HG02938 (cell line): ENCODE measurements around the gene OBP2B.
"Not testable (repeated sequence)": the region's sequence is repeated elsewhere in the genome, so short reads cannot be mapped to it uniquely, and the experiment has no call there.

Experiments
- ATAC-seq: cut with Tn5 transposase; IDR thresholded peaks from one replicate; pipeline ENCODE4 v1.9.1; 2021; ENCODE audit warnings: mild to moderate bottlenecking, moderate library complexity; ENCODE audit not compliant: unreplicated experiment

OBP2B gene

DNA sequence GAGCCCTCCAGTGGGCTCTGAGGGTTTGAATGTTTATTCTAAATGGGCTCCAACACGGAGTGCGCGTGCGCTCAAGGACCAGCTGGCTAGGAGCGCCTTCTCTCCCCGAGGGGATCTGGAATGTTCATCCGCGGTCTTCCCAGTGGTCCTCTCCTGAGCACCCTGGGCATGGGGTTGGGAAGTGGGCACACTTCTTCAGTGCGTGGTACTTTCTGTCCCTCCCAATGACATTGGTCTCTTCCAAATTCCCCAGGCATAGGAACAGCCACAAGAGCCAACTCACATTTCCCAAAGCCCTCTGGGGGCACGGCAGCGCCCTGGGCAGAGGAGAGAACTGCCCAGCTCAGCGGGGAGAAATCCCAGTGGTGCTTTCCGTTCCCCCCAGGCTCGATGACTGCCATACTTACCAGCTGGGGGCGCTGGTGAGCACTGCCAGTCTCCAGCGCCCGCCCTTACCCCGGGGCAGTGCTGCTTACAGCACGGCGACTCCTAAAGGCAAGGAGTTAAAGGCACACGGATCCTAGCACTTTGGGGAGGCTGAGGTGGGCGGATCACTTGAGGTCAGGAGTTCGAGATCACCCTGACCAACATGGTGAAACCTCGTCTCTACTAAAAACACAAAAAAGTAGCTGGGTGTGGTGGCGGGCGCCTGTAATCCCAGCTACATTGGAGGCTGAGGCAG lies 29.9 kb upstream of the OBP2B start:
- no peak for ATAC-seq

DNA sequence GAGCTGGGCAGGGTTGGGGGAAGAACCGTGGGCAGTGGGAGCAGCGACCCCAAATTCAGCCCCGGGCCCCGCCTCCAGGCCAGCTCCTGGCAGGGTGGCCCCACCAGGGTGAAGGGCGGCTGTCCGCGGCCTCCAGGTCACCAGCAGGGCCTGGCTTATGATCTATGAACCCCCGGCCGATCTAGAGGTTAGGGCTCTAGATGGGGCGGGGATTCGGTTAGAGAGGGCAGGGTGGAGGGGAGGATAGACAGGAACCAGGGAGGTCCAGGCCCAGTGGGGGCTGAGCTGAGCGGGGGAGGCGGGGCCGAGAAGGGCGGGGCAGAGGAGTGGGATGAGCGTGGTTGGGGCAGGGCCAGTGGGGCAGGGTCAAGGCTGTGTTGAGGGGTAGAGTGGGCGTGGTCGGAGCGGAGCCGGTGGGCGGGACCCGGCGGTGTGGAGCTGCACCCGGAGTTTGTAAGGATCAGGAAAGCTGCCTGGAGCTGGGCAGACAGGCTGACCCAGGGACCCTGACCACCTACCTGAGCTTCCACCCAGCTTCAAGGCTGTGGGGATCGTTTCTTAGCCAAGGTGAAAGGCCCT lies 29.3 kb upstream of the OBP2B start:
- ATAC-seq = no peak

DNA sequence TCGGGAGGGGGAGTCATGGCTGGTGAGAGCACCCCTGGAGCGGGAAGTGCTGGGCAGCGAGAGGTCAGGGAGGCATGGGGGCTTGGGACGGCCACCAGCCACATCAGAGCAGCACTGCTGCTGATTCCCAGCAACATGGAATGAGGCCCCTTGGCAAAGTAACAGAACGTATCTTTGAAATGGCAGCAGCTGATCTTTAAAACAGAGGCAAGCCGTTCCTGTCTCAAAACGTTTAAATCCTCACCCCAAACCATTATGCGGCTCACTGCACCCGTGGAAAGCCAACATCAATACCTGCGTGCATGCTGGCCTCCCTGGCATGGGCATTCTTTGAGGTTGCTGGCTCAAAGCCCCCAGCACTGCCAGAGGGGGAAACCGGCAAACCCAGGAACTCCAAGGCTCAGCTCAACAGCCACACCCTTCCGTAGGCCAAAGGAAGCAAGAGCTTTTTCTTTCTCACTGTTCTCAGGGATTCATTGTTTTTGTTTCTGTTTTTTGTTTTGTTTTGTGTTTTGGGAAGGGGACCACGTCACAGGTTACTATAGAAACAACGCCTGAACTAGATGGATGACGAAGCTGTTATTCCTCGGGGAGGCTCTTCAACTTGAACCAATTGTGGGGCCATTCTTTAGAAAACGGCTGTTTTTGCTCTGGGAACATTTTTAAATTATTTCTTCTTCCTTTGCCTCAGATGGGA lies 28.1 kb upstream of the OBP2B start:
- ATAC-seq = no peak

DNA sequence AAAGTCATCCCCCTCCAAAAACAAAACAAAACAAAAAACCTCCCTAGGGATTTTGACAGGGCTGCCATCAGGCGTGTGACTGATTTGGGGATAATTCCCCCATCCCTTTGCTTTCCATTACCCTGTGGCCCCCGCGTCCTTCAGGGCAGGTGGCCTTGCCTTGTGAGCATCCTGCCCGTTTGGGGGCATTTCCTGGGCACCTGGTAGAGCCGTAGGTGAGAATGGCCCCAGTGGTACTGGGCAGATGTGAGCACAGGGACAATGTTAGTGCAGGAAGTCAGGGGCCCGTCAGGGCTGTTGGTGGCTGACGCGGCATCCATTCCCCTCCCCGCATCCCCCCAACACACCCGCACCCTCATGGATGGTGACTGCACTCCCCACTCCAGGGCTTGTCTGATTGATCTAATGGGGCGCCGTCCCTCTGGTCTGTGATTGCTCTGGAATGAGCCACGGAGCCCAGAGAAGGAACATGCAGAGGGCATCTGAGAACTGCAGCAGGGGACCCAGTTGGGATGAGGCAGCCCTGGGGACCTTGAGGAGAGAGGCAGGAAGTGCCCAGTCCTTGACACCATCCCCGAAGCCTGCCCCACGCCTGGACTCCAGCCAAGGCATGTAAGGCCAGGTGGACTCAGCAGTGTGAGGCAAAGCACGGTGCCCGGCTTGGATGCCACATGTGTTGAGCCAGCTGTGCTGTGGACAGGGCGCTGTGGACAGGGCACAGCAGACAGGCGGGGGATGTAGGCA lies 27.4 kb upstream of the OBP2B start:
- ATAC-seq = not testable (repeated sequence)

DNA sequence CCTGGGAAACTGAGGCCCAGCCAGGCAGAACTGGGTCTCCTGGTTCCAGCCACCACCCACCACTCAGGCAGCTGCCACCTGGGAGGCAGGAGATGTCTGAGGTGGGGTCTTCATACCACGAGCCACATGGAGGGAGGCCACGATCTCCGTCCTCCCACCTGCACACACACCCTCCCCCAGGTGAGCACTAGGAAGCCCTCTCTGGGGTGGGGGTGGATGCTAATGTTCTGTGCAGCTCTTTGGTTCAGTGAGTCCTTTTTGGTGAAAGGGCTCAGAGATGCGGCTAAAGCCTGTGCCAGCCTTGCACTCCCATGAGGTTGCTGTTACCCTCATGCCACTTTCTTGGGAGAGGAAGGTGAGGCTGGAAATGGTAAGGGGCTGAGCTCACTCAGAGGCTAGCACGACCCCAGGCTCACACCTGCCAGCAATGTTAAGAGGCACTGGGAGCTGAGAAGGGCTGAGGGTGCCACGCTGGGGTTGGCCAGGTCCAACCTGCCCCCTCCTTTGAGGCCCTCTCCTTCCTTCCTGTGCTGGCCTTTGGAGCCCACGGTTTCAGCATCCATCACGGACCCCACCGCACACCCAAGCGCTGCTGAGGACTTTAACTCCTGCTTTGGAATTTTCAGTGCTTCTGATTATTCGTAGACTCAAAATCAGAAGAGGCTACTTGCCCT lies 26.6 kb upstream of the OBP2B start:
- no peak for ATAC-seq

DNA sequence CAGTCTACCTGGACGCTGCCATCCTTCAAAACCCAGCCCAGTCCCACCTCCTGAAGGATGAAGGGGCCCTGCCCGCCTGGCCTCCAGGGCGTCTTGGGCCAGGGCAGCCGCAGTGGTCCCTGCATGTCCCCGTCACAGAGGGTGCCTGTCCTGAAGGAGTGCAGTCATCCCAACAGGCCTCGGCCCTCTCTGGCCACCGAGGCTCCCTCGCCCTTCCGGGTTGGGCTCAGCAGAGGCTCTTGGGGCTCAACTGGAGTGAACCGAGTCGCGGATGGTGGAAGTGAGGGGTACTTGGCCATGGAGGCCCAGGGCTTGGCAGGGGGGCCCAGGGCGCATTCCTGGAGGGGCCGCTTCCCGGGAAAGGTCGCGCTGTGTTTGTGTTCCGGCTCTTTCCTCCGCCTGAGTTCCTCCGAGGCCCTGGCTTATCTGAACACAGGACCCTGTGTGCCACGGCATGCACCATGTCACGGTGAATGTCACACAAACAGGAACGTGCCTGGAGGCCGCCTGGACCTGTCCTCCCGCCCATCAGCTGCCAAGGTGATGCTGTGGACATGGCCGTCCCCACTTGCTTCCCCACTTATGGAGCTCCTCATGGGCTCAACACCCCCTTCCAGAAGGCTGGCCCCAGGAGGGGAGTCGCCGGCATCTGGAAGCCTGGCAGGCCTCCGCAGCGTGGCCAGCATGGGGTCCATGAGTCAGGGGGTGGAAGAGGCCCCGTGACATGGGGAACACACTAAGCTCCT lies 25.7 kb upstream of the OBP2B start:
- no peak for ATAC-seq

DNA sequence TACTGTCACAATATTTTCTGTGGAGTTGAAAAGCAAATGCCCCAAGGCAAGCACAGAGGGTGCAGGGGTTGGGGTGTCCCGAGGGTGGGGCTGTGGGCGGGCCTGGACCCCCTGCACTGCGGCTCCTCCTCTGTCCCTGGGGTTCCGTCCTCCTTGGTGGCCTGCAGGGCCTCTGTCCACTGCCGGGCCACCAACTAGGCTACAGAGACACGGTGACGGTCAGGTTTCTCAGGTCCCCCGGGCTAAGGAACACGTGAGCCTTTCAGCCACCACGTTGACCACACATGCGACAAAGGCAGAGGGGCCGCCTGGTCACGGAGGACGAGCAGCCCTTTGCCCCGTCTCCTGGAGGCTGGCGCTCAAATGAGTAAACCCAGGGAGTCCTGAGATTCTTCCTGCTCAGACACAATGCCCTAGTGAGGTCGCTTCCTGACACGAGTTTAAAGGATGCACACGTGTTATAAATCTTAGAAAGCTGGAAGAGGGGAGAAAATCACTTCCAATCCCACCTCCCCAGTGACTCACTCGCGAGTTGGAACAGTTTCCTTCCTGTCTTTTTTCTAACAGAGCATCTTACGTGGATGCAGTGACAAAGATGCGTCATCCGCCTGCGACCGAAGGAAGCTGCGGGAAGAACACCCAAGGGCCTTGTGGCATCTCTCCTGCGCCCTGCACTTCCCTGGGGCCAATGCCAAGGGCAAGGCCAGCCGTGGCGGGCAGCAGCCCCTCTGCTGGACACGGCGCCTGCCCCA lies 24.8 kb upstream of the OBP2B start:
- ATAC-seq = no peak

DNA sequence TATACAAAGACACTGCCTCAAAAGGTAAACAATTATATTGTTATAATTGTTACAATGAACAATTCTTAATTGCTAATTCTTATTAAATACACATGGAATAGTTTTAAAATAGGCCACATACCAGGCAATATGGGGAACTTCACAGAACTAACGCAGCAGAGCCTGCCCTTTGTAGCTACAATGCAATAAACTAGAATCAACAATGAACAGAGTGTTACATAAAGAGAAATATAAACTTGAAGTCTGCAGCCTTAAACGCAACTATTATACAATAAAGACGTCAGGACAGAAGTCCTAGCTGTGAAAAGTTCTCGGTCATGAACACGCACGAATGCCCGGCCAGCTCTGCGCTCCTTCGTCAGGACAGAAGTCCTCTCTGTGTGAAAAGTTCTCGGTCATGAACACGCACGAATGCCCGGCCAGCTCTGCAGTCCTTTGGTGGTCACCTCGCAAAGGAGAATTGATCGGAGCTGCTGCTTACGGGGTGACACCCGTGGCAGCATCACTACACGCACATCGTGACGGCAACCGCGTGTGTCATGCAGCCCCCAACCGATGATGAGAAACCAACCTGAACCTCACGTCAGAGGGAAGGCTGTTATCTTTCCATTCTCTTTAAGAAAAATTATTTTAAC lies 23.0 kb upstream of the OBP2B start:
- not testable (repeated sequence) for ATAC-seq

DNA sequence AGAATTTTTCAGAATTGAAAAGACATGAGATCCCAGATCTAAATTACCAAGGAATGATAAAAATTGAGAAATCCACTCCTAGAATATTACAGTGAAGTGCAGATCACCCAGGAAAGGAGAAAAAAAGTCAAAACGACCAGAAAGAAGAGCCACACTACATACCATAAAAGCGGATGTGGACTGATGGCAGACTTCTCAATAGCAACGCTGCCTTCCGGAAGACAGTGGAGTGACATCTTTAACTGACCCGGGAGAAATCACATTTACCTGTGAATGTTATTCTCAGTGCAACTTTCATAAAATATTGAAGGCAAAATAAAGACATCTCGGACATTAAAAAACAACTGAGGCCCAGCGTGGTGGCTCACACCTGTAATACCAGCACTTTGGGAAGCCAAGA lies 21.5 kb upstream of the OBP2B start:
- ATAC-seq = not testable (repeated sequence)

DNA sequence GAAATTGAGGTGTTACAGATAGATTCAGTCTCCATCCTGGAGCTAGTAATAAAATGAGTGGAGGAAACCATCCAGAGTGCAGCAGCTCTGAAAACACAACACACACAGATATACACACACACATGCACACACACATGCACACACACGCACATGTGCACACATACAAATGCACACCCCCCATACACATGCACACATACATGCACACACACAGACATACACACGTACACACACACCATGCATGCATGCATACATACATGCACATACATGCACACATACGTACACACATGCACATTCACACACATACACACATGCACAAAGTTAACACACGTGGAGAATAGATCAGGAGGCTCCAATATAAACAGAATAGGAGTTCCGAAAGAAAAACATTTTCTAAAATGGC lies 21.0 kb upstream of the OBP2B start:
- no peak for ATAC-seq

DNA sequence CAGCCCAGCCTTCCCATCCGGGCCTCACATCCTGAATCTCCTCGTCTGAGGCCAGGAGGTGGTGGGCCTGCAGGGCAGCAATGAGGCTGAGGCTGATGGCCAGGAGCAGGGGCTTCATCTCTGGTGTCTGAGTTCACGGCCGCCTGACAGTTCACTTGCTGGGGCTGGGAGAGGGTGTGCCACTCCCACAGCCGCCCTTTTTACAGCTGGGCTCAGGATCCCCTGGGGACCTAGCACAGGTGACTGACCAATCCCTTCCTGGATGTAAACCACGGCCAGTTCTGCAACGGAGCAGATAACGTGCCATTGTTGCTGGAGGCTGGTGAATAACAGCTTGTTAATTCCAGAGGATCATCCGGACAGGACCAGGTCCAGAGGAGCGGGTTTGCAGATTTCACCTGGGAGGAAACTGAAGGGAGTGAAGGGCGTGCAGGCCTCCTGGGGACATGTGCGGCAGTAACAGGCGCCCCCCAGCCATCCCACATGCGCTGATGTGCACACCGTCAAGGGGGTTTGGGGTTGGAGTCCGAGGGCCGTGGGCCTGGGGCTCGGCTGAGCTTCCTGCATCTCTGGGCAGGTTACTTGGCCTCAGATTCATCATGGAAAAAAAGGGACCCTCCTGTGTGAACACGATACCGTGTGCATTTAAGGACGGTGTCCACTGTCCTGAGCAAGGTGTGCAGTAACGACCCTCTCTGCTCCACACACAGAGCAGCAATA lies 19.6 kb upstream of the OBP2B start:
- ATAC-seq = not testable (repeated sequence)

DNA sequence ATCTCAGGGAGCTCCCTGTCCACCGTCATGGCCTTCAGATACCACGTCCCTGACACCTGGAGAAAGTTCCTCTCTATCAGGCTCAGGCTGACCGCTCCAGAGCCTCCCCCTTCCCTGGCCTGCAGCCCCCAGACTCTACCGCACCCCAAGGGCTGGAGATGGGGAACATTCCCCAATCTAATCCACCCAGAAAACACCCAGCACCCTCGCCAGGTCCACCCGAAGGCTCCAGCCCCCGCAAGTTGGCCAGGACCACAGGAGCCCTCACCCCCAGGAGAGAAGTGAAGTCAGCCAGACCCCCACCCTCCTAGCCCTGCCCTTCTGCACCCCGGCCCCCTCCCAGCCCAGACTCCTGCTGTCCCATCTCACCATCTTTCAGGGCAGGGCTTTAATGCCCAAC lies 18.9 kb upstream of the OBP2B start:
- ATAC-seq = not testable (repeated sequence)

DNA sequence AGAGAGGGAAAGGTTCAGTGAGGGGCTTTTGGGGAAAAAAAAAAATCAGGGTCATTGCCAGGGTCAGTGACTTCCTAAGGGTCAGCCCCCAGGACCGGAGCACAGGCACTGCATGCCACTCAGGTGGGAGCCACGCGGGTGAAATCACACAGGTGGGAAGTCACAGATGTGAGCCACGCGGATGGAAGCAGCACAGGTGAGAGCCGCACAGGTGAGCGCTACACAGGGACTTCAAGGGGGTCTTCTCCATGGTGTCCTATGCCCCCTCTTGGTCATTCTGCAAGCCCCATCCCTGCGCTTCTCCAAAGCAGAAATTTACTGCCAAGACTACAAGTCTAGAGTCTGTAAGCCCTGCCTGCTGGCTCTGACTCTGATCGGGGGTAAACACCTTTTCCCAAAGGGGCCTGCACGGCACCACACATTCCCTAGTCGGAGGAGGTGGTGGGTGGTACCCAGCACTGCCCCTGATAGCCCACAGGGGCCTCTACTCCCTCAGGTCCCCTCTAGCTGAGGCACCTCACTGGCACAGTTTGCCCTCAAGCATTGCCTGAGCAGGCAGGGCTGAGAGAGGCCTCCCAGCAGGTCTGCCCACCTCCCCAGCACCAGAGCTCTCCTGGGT lies 18.3 kb upstream of the OBP2B start:
- no peak for ATAC-seq

DNA sequence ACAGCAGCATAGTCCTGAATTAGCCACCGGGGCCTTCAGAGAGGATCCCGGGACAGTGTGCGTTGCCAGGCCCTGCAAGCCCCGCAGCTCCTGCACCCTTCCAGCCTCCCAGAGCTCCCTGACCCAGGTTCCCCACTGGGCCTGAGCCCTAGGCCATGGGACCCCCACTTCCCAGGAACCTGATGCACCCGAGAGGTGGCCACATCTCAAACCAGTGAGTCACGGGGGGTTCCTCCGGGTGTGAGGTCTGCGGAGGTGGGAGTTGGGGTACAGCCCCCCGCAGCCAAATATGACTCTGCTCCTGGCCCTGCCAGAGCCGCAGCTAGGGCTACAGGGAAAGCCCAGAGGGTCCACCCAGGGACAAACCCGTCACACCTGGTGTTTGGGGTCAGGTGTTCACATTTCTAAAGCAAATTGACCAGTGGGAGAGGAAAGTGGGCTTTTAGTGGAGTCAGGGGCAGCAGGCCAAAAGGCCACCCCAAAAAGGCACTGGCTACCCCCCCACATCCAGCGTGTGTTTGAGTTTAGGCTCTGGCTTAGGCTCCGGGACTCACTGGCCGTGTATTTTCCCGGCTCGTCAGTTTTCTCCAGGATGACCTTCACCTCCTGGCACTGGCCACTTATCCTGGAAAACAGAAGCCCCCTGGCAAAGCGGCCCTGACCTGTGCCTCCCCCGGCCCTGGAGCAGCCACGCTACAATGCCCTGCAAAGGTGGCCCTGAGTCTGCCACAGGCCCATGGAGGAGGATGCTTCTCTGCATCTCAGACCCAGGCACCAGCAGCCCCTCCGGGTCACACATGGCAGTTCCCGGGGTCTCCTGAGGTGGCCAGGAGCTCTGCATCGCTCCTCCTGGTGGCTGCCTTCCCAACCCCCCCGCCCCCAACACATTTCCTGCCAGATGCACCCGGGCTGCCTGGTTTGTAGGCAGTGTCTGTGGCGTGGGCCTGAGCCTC lies 17.4 kb upstream of the OBP2B start:
- no peak for ATAC-seq

DNA sequence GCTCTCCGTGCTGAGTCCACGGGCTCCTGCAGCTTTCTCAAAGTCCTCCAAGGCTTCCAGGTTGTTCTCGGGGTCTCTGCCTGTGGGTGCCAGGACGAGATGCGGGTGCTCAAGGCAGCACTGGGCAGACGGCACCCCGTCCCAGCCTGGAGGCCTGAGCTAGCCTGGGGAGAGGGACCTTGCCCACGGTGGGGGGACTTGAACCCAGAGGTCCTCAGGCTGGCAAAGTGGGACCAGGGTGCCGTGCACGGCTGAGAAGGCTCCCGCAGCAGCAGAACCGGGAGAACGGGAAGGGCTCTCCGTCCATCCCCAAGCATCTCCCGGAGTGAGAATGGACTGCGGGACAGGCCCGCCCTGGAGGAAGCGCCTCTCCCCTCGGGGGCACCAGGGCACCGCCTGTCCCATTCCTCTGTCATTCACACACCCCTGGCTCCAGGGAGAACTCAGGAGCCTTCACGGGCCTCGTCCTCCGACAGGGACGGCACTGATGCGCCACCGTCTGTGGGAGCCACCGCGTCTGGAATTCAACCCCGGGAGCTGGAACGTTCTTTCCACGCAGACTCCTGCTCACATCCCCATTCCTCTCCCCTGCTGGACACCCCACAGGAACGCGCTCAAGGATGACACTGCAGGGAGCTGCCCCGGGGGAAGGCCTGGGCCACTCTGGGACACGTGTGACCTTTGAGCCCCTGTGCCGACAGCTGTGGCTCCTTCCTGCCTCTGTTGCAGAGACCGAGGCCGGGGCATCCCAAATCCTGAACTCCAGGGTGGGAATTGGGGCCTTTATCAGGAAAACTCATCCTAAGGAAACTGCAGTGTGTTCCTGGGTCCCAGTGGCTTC lies 16.3 kb upstream of the OBP2B start:
- ATAC-seq = no peak

DNA sequence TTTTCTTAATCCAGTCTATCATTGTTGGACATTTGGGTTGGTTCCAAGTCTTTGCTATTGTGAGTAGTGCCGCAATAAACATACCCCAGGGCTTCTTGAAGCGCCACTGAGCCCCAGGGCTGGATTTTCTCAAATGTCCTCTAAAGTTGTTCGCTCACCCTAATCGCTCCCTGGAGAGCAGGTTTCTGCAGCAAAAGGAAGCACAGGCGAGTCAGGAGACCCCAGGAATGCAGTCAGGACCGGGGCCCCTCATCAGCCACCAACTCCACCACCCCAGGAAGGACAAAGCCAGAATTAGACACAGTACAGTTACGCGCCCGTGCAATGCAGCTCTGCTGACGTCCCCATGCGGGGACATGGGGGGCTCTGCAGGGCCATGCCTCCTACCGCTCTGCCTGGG lies 15.7 kb upstream of the OBP2B start:
- no peak for ATAC-seq
